H1 (cell line): ENCODE results near the gene B3GALT6. TPM values are rescaled to one million over a fixed set of nuclear protein-coding genes. Genes with fewer than 3 reads are reported as not detected.

Source experiments
- CTCF ChIA-PET: fragments of 300-600 bp; sonication (Branson Sonifier 250); formaldehyde crosslinking; loops from one replicate; lab custom pipeline; 2021; ENCODE audit not compliant: partially characterized antibody; lab: Charles Lee
- POLR2A ChIA-PET: fragments of 300-600 bp; sonication (Branson Sonifier 250); formaldehyde crosslinking; loops from one replicate; lab custom pipeline; 2021; ENCODE audit warnings: inconsistent platforms; ENCODE audit not compliant: partially characterized antibody; lab: Charles Lee
- DNase-seq, 2 experiments: peaks; one replicate each; pipeline versions ENCODE4 v3.0.0 to v3.0.0-alpha.2; 2010 to 2022; ENCODE audit warnings: low spot score in 2 of 2, low read depth in 1 of 2, mixed read lengths in 1 of 2
- FAIRE-seq: peaks from 2 replicates; lab custom pipeline; 2011; peaks lifted over from hg19 to GRCh38; lab: Jason Lieb, UNC
- H2AFZ ChIP-seq: 2 replicates; pipeline ENCODE4 v1.8.1; 2012; ENCODE audit warnings: low read length, inconsistent platforms
- H2AK5ac ChIP-seq: 2 replicates; pipeline ENCODE4 v1.6.1; 2013; ENCODE audit warnings: low read depth, low read length
- H2BK120ac ChIP-seq: replicated peaks from 2 replicates; pipeline ENCODE3; 2013; ENCODE audit warnings: low read depth, low read length, inconsistent platforms
- H2BK12ac ChIP-seq: 2 replicates; pipeline ENCODE4 v1.6.1; 2013; ENCODE audit warnings: low read depth, low read length
- H2BK15ac ChIP-seq: 2 replicates; pipeline ENCODE4 v1.6.1; 2013; ENCODE audit warnings: low read length
- H2BK20ac ChIP-seq: 2 replicates; pipeline ENCODE4 v1.6.1; 2013; ENCODE audit warnings: low read length
- H2BK5ac ChIP-seq: 2 replicates; pipeline ENCODE4 v1.6.1; 2013; ENCODE audit warnings: low read depth, low read length
- H3K14ac ChIP-seq: 2 replicates; pipeline ENCODE4 v1.6.1; 2013; ENCODE audit warnings: inconsistent platforms; ENCODE audit not compliant: insufficient read length
- H3K18ac ChIP-seq: 2 replicates; pipeline ENCODE4 v1.6.1; 2013; ENCODE audit warnings: low read length; ENCODE audit errors: extremely low read depth
- H3K23ac ChIP-seq: 2 replicates; pipeline ENCODE4 v1.6.1; 2013; ENCODE audit warnings: inconsistent platforms; ENCODE audit not compliant: insufficient read length
- H3K23me2 ChIP-seq: 2 replicates; pipeline ENCODE4 v1.6.1; 2013; ENCODE audit warnings: low read depth, low read length
- H3K27ac ChIP-seq: 2 replicates; pipeline ENCODE4 v1.6.1; 2011; ENCODE audit warnings: low read depth, low read length, inconsistent platforms
- H3K27me3 ChIP-seq, 4 experiments: replicated peaks in 1 of 4; 1 replicate in 1 of 4; 2 replicates in 3 of 4; pipeline versions ENCODE4 v1.6.1 to v1.8.1; 2011 to 2013; ENCODE audit warnings: low read length in 3 of 4, mild to moderate bottlenecking in 3 of 4, inconsistent platforms in 2 of 4, mixed read lengths in 2 of 4, moderate library complexity in 1 of 4; ENCODE audit not compliant: control insufficient read depth in 3 of 4, insufficient read depth in 3 of 4; ENCODE audit errors: extremely low read depth in 1 of 4
- H3K36me3 ChIP-seq, 4 experiments: 2 replicates each; pipeline versions ENCODE4 v1.6.1 to v1.8.1; 2011 to 2013; ENCODE audit warnings: mild to moderate bottlenecking in 4 of 4, low read length in 3 of 4, moderate library complexity in 2 of 4, control low read depth in 1 of 4, inconsistent platforms in 1 of 4; ENCODE audit not compliant: insufficient read depth in 4 of 4, control insufficient read depth in 2 of 4
- H3K4ac ChIP-seq: replicated peaks from 2 replicates; pipeline ENCODE3; 2013; ENCODE audit warnings: low read length, low read depth, mixed read lengths, inconsistent platforms; ENCODE audit not compliant: insufficient read length
- H3K4me1 ChIP-seq, 4 experiments: replicated peaks in 1 of 4; 1 replicate in 1 of 4; 2 replicates in 3 of 4; pipeline versions ENCODE4 v1.6.1 to v1.8.1; 2011 to 2013; ENCODE audit warnings: low read length in 3 of 4, inconsistent platforms in 2 of 4, mixed read lengths in 1 of 4; ENCODE audit not compliant: insufficient read depth in 4 of 4, control insufficient read depth in 3 of 4
- H3K4me2 ChIP-seq, 2 experiments: 2 replicates each; pipeline versions ENCODE4 v1.6.1 to v1.8.1; 2011 to 2013; ENCODE audit warnings: low read depth in 2 of 2, low read length in 2 of 2, control low read depth in 1 of 2, inconsistent platforms in 1 of 2, mild to moderate bottlenecking in 1 of 2; ENCODE audit not compliant: insufficient read depth in 1 of 2
- H3K4me3 ChIP-seq, 4 experiments: fragments of 200-600, 300-600 bp in 1 of 4; sonication (generic), shearing (Covaris generic), sonication (Bioruptor Twin) in 1 of 4; 2 replicates each; pipeline versions ENCODE4 v1.5.1 to v1.8.1; 2011 to 2016; ENCODE audit warnings: low read length in 4 of 4, low read depth in 3 of 4, control low read depth in 2 of 4, inconsistent platforms in 2 of 4, mild to moderate bottlenecking in 2 of 4, mixed read lengths in 1 of 4, moderate library complexity in 1 of 4; ENCODE audit not compliant: insufficient read depth in 2 of 4; ENCODE audit errors: extremely low read depth in 1 of 4
- H3K56ac ChIP-seq: replicated peaks from 2 replicates; pipeline ENCODE3; 2013; ENCODE audit warnings: low read depth, mild to moderate bottlenecking, mixed read lengths, low read length, inconsistent platforms; ENCODE audit not compliant: insufficient read length
- H3K79me1 ChIP-seq: 2 replicates; pipeline ENCODE4 v1.6.1; 2013; ENCODE audit warnings: low read depth, low read length, control low read depth
- H3K79me2 ChIP-seq, 2 experiments: 2 replicates each; pipeline versions ENCODE4 v1.6.1 to v1.8.1; 2012 to 2013; ENCODE audit warnings: low read length in 2 of 2, mild to moderate bottlenecking in 2 of 2, inconsistent platforms in 1 of 2; ENCODE audit not compliant: insufficient read depth in 2 of 2, control insufficient read depth in 1 of 2
- H3K9ac ChIP-seq, 4 experiments: replicated peaks in 1 of 4; 1 replicate in 1 of 4; 2 replicates in 3 of 4; pipeline versions ENCODE4 v1.6.1 to v1.8.1; 2011 to 2013; ENCODE audit warnings: low read depth in 3 of 4, low read length in 3 of 4, control low read depth in 2 of 4, mild to moderate bottlenecking in 2 of 4, moderate library complexity in 2 of 4, inconsistent platforms in 1 of 4; ENCODE audit errors: extremely low read depth in 1 of 4
- H3K9me3 ChIP-seq, 2 experiments: 2 replicates each; pipeline versions ENCODE4 v1.6.1 to v1.8.1; 2012 to 2013; ENCODE audit warnings: mild to moderate bottlenecking in 2 of 2, moderate library complexity in 2 of 2, control low read depth in 1 of 2, inconsistent platforms in 1 of 2, low read depth in 1 of 2, low read length in 1 of 2, mixed read lengths in 1 of 2; ENCODE audit not compliant: insufficient read depth in 2 of 2
- H4K20me1 ChIP-seq, 2 experiments: replicated peaks in 1 of 2; 2 replicates each; pipeline versions ENCODE3 to v1.8.1; 2011 to 2013; ENCODE audit warnings: inconsistent platforms in 2 of 2, low read length in 2 of 2, mild to moderate bottlenecking in 1 of 2; ENCODE audit not compliant: insufficient read depth in 2 of 2, control insufficient read depth in 1 of 2
- H4K5ac ChIP-seq: 2 replicates; pipeline ENCODE4 v1.6.1; 2013; ENCODE audit warnings: low read length, low read depth, mixed read lengths, inconsistent platforms; ENCODE audit not compliant: insufficient read length
- H4K8ac ChIP-seq: 2 replicates; pipeline ENCODE4 v1.8.0; 2013; ENCODE audit warnings: mild to moderate bottlenecking, moderate library complexity, low read length, inconsistent platforms; ENCODE audit not compliant: insufficient read depth; ENCODE audit errors: extremely low read depth
- H4K91ac ChIP-seq: replicated peaks from 2 replicates; pipeline ENCODE3; 2013; ENCODE audit warnings: low read length, mixed read lengths, inconsistent platforms; ENCODE audit not compliant: insufficient read length
- BRCA1 ChIP-seq: IDR thresholded peaks from 2 replicates; pipeline ENCODE4 v1.6.1; 2012; ENCODE audit warnings: low read depth, low read length, improper control_type of control experiment
- CBX8 ChIP-seq: fragments of 300-800, 300-1000 bp; sonication (generic); IDR thresholded peaks from 2 replicates; pipeline ENCODE4 v1.7.1; 2016; ENCODE audit warnings: low read depth, low read length, borderline replicate concordance
- CEBPB ChIP-seq: IDR thresholded peaks from 2 replicates; pipeline ENCODE4 v1.6.1; 2012; ENCODE audit warnings: low read depth, low read length
- JUN ChIP-seq: IDR thresholded peaks from 2 replicates; pipeline ENCODE4 v1.6.1; 2011; ENCODE audit warnings: low read depth, mild to moderate bottlenecking, improper control_type of control experiment, low read length
- NANOG ChIP-seq: IDR thresholded peaks from 2 replicates; pipeline ENCODE4 v1.6.1; 2011; ENCODE audit warnings: low read length, low read depth, mild to moderate bottlenecking, inconsistent platforms; ENCODE audit not compliant: insufficient read depth, poor library complexity, severe bottlenecking
- NRF1 ChIP-seq: IDR thresholded peaks from 2 replicates; pipeline ENCODE4 v1.6.1; 2011; ENCODE audit warnings: mild to moderate bottlenecking, low read depth, low read length, improper control_type of control experiment
- PHF8 ChIP-seq: fragments of 200-600 bp; sonication (generic); conservative IDR thresholded peaks from 2 replicates; pipeline ENCODE4 v1.7.1; 2012; ENCODE audit warnings: low read depth, mild to moderate bottlenecking, inconsistent platforms, low read length, moderate library complexity
- RXRA ChIP-seq: IDR thresholded peaks from 2 replicates; pipeline ENCODE4 v1.6.1; 2011; ENCODE audit warnings: low read depth, mild to moderate bottlenecking, low read length, moderate library complexity; ENCODE audit not compliant: insufficient read depth
- SIRT6 ChIP-seq: IDR thresholded peaks from one replicate; pipeline ENCODE4 v1.7.1; 2012; ENCODE audit warnings: low read length, inconsistent platforms
- SP1 ChIP-seq: IDR thresholded peaks from 2 replicates; pipeline ENCODE4 v1.6.1; 2011; ENCODE audit warnings: low read depth, low read length
- SP2 ChIP-seq: IDR thresholded peaks from 2 replicates; pipeline ENCODE4 v1.6.1; 2012; ENCODE audit warnings: mild to moderate bottlenecking, low read length, inconsistent platforms
- YY1 ChIP-seq: IDR thresholded peaks from 2 replicates; pipeline ENCODE4 v1.6.1; 2011; ENCODE audit warnings: low read depth, mild to moderate bottlenecking, low read length
- ZNF274 ChIP-seq: IDR thresholded peaks from 2 replicates; pipeline ENCODE4 v1.7.0; 2012; ENCODE audit warnings: low read length, borderline replicate concordance; ENCODE audit errors: extremely low read depth
- WGBS, 2 experiments: shearing (Covaris generic) in 1 of 2; methylation state at CpG; one replicate each; pipeline versions ENCODE4 v1.1.6 to v1.1.7; 2013 to 2015; ENCODE audit warnings: low lambda C conversion rate in 2 of 2, mixed read lengths in 2 of 2, inconsistent platforms in 1 of 2, low coverage in 1 of 2, missing lambda C conversion rate in 1 of 2; ENCODE audit not compliant: insufficient replicate concordance in 2 of 2, insufficient coverage in 1 of 2, insufficient read length in 1 of 2; ENCODE audit errors: extremely low coverage in 1 of 2, missing lambda C conversion rate in 1 of 2; 5-methylcytosine and 5-hydroxymethylcytosine counted together
- polyA plus RNA-seq, 7 experiments: library from polyadenylated mRNA; depleted of rRNA in 3 of 7; stranded (reverse) in 5 of 7; unstranded in 2 of 7; fragments of >200 nt in 5 of 7; fragments of 200-250 nt in 2 of 7; gene quantifications; 1 replicate in 5 of 7; 2 replicates in 1 of 7; 4 replicates in 1 of 7; pipeline versions ENCODE4 v1.2.1 to v1.2.3, GENCODE V29; 2011 to 2013; ENCODE audit warnings: missing spikeins in 2 of 7, mixed read lengths in 2 of 7
- total RNA-seq: library from RNA; stranded (reverse); fragmentation: NEBNext Ultra II Directional; extraction: Animal tissue kit (Norgen Biotek cat#: 25700); gene quantifications from 2 replicates; pipeline ENCODE4 v1.2.1, GENCODE V29; 2021
- TF ChIP-seq, protein P1 (sequence below): IDR thresholded peaks from 2 replicates; pipeline ENCODE4 v1.6.1; 2012; ENCODE audit warnings: inconsistent platforms

Gene B3GALT6
- total and polyA plus RNA-seq, 2 of the 8 experiments (the other 6 are each of a cell fraction or from before 2014, with no cell fraction given): 18.4 to 20.4 TPM

DNA sequence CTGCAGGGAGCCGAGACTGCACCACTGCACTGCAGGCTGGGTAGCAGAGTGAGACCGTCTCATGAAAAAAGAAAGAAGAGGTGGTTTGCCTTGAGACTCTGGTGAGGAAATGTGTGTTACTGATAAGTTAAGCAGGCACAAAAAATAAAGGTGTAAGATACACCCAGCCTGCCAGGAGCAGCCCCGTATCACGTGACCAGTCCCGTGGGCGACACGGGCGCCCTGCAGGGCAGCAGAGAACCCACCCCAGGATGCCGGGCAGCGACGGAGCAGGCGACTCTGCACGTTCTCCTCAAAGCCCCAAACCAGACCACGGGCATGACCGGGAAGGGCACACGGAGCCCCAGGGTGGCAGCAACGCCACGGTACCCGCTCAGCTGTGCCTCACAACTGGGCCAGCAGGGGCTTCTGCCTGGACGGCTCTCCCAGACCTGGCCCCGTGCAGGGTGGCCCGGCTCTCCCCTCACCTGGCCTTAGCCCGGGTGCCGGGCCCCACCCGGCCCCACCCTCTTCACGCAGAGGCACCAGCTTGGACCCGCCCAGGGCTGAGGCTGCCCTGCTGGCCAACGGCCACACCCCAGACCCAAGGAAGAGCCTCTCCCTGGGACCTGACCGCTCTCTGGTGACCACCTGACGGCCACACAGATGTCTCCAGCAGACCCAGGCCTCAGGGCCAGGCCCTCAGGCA, 10.0 kb upstream of the B3GALT6 start:
- ChIA-PET CTCF (interaction anchor here (1.4 kb wide), 2 partner anchors 18 to 97 kb away, joined by 3 read pairs; no protein-coding TSS in a partner anchor), POLR2A (interaction anchor here (1.2 to 1.8 kb wide), 2 partner anchors 9 to 28 kb away, joined by 3 to 5 read pairs; partner anchors contain the start of genes B3GALT6 and SDF4)
- no peak overlapping the region for H3K27ac ChIP-seq
- no peak overlapping the region for H3K18ac ChIP-seq
- H3K36me3 ChIP-seq: peaks cover 2 to 34% (median 17%) of the 10 kb centered on the region in 4 experiments; a peak in 7 of 8 replicates
- H4K5ac ChIP-seq: no peak overlapping the region
- no peak overlapping the region for H3K9ac ChIP-seq
- H3K23ac ChIP-seq: no peak overlapping the region
- no peaks in the 10 kb centered on the region for H3K4me1 ChIP-seq
- no peak for DNase-seq
- H3K79me2 ChIP-seq: peaks cover 0 to 11% of the 10 kb centered on the region in 2 experiments; a peak in 1 of 4 replicates
- no peak overlapping the region for H4K91ac ChIP-seq
- no peak overlapping the region for H3K4me3 ChIP-seq
- H2BK15ac ChIP-seq: no peak overlapping the region
- H2AFZ ChIP-seq: no peak overlapping the region
- H3K79me1 ChIP-seq: peaks cover 18% of the 10 kb centered on the region
- H2BK12ac ChIP-seq: no peak overlapping the region
- WGBS, 2 experiments: 95% methylated on average over 24 of the region's 30 CpGs; no CpG with 5 or more reads in 1 of the 2 experiments
- H3K23me2 ChIP-seq: no peaks in the 10 kb centered on the region
- no peaks in the 10 kb centered on the region for H3K27me3 ChIP-seq
- H3K4ac ChIP-seq: no peak overlapping the region
- no peak overlapping the region for H2AK5ac ChIP-seq
- peaks cover 5 to 23% of the 10 kb centered on the region in 2 experiments for H4K20me1 ChIP-seq
- no peak overlapping the region for H2BK20ac ChIP-seq
- no peak for FAIRE-seq
- H3K4me2 ChIP-seq: no peak overlapping the region
- H3K56ac ChIP-seq: no peak overlapping the region
- H3K9me3 ChIP-seq: no peaks in the 10 kb centered on the region
- H2BK5ac ChIP-seq: no peak overlapping the region
- no peak overlapping the region for H2BK120ac ChIP-seq
- H3K14ac ChIP-seq: no peak overlapping the region
- H4K8ac ChIP-seq: no peak overlapping the region
- no peak for TF ChIP-seq SP1
- TF ChIP-seq SIRT6: no peak
- no peak for TF ChIP-seq NRF1
- TF ChIP-seq BRCA1: no peak
- no peak for TF ChIP-seq NANOG
- no peak for TF ChIP-seq SP2
- no peak for TF ChIP-seq RXRA
- TF ChIP-seq JUN: no peak
- TF ChIP-seq CBX8: no peak
- TF ChIP-seq, protein P1, sequence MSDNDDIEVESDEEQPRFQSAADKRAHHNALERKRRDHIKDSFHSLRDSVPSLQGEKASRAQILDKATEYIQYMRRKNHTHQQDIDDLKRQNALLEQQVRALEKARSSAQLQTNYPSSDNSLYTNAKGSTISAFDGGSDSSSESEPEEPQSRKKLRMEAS: no peak
- TF ChIP-seq PHF8: no peak
- TF ChIP-seq ZNF274: no peak
- TF ChIP-seq CEBPB: no peak
- no peak for TF ChIP-seq YY1
